ENCODE results near the gene MRTFA.

- TF ChIP-seq CTCF (IDR thresholded peaks at IDR 0.05) (no peak), POLR2A (IDR thresholded peaks at IDR 0.05) (no peak)
These were observed 25.2 kb upstream of the MRTFA start for GRCh38 chr22:40661671-40662070.

Measured in thyroid gland (tissue), 4 donors.